Lung (tissue), 12 donors: ENCODE data around the gene ATP11B. TPM values are rescaled to one million over a fixed set of nuclear protein-coding genes. Genes with fewer than 3 reads are reported as not detected.

Experiments
- ATAC-seq: fragments of 200-7000 bp; cut with Tn5 transposase; one replicate; pipeline ENCODE4 v1.9.1; 2020; ENCODE audit warnings: moderate number of reproducible peaks; ENCODE audit not compliant: insufficient read depth, low FRiP score
- DNase-seq, 3 donors: peaks; one replicate each; pipeline ENCODE4 v3.0.0-alpha.2; 2013 to 2017
- H3K27ac ChIP-seq, 2 donors: one replicate each; pipeline ENCODE4 v1.5.1; 2013; ENCODE audit warnings: mild to moderate bottlenecking in 2 of 2, moderate library complexity in 2 of 2, control low read depth in 1 of 2, inconsistent platforms in 1 of 2, low read depth in 1 of 2, low read length in 1 of 2
- H3K27me3 ChIP-seq, 3 donors: one replicate each; pipeline ENCODE4 v1.5.1; 2013; ENCODE audit warnings: low read length in 2 of 3; ENCODE audit not compliant: control insufficient read depth in 3 of 3, insufficient read depth in 3 of 3
- H3K36me3 ChIP-seq, 4 donors: one replicate each; pipeline ENCODE4 v1.5.1; 2013; ENCODE audit warnings: low read length in 4 of 4, mild to moderate bottlenecking in 1 of 4, moderate library complexity in 1 of 4; ENCODE audit not compliant: control insufficient read depth in 4 of 4, insufficient read depth in 4 of 4
- H3K4me1 ChIP-seq, 5 donors: one replicate each; pipeline ENCODE4 v1.5.1; 2013; ENCODE audit warnings: low read length in 5 of 5, mild to moderate bottlenecking in 2 of 5, moderate library complexity in 1 of 5; ENCODE audit not compliant: control insufficient read depth in 5 of 5, insufficient read depth in 5 of 5
- H3K4me3 ChIP-seq: one replicate; pipeline ENCODE4 v1.5.1; 2013; ENCODE audit warnings: mild to moderate bottlenecking, control low read depth, moderate library complexity
- H3K9ac ChIP-seq, 2 donors: one replicate each; pipeline ENCODE4 v1.5.1; 2013; ENCODE audit warnings: low read length in 2 of 2, control low read depth in 1 of 2; ENCODE audit not compliant: insufficient read depth in 1 of 2
- H3K9me3 ChIP-seq, 4 donors: one replicate each; pipeline ENCODE4 v1.5.1; 2013; ENCODE audit warnings: low read length in 3 of 4, mild to moderate bottlenecking in 1 of 4, moderate library complexity in 1 of 4; ENCODE audit not compliant: control insufficient read depth in 4 of 4, insufficient read depth in 3 of 4
- CTCF ChIP-seq: IDR thresholded peaks from 2 replicates; pipeline ENCODE4 v1.5.1; 2012; ENCODE audit warnings: mild to moderate bottlenecking; ENCODE audit errors: control extremely low read depth, extremely low read depth
- WGBS, 2 donors: extraction: QIAGEN DNeasy Blood & Tissue Kit; methylation state at CpG; one replicate each; pipeline ENCODE4 v1.1.7; 2013; 5-methylcytosine and 5-hydroxymethylcytosine counted together
- polyA plus RNA-seq, 2 donors: library from polyadenylated mRNA; stranded (reverse); fragments of 200-250 nt; gene quantifications; one replicate each; pipeline ENCODE4 v1.2.1, GENCODE V29; 2013
- total RNA-seq, 2 donors: library from RNA; depleted of rRNA in 1 of 2; stranded (reverse); fragments of >200 nt in 1 of 2; gene quantifications; one replicate each; pipeline ENCODE4 v1.2.1, GENCODE V29; 2014 to 2021
- donor health status: control.
- donor health status: control.
- donor health status: Bipolar disorder and iron deficiency.
- donor health status: healthy.
- donor health status: DM: yes; HTN: yes; CAD: no.

Gene ATP11B
- total and polyA plus RNA-seq, 4 donors: 8.3 to 111 (median 39.7) TPM

- ATAC-seq (no peak), DNase-seq (no peak)
- H3K27me3 ChIP-seq: no peaks in the 10 kb centered on the region
- H3K27ac ChIP-seq: no peak overlapping the region
- TF ChIP-seq CTCF: no peak
- H3K4me3 ChIP-seq: no peak overlapping the region
- no peaks in the 10 kb centered on the region for H3K4me1 ChIP-seq
- no peak overlapping the region for H3K9ac ChIP-seq
- peaks cover 6 to 16% (median 13%) of the 10 kb centered on the region in 4 donors for H3K36me3 ChIP-seq
- 97% methylated on average over 1 of the region's 1 CpG for WGBS, 2 donors
- H3K9me3 ChIP-seq: no peaks in the 10 kb centered on the region
Observed at GRCh38 chr3:182908471-182908870, 115.2 kb downstream of the ATP11B start.

GRCh38 chr3:182909318-182910040 lies 116.2 kb downstream of the ATP11B start:
- 97% methylated on average over 5 of the region's 5 CpGs for WGBS, 2 donors
- no peak for TF ChIP-seq CTCF
- ATAC-seq (no peak), DNase-seq (peak in 1 of 3 donors; percentile 17)
- Histone ChIP-seq H3K9ac (no peak overlapping the region), H3K36me3 (peaks cover 0 to 16% (median 13%) of the 10 kb centered on the region in 4 donors), H3K4me3 (no peak overlapping the region), H3K9me3 (no peaks in the 10 kb centered on the region), H3K27ac (no peak overlapping the region), H3K27me3 (no peaks in the 10 kb centered on the region), H3K4me1 (no peaks in the 10 kb centered on the region)

GRCh38 chr3:182910936-182911781 lies 117.9 kb downstream of the ATP11B start:
- H3K9me3 ChIP-seq: no peaks in the 10 kb centered on the region
- ATAC-seq: no peak
- H3K27ac ChIP-seq: no peak overlapping the region
- peaks cover 0 to 14% (median 12%) of the 10 kb centered on the region in 4 donors for H3K36me3 ChIP-seq
- H3K4me3 ChIP-seq: no peak overlapping the region
- WGBS, 2 donors: 90 to 94% methylated on average over 5 of the region's 5 CpGs
- H3K9ac ChIP-seq: no peak overlapping the region
- TF ChIP-seq CTCF: no peak
- no peak for DNase-seq
- H3K4me1 ChIP-seq: no peaks in the 10 kb centered on the region
- no peaks in the 10 kb centered on the region for H3K27me3 ChIP-seq
